Measurements from ENCODE around the gene IGF1R. TPM values are rescaled to one million over a fixed set of nuclear protein-coding genes. Genes with fewer than 3 reads are reported as not detected.

IGF1R gene
- total RNA-seq, 1 donor from 2014 or later: 131 TPM

DNA sequence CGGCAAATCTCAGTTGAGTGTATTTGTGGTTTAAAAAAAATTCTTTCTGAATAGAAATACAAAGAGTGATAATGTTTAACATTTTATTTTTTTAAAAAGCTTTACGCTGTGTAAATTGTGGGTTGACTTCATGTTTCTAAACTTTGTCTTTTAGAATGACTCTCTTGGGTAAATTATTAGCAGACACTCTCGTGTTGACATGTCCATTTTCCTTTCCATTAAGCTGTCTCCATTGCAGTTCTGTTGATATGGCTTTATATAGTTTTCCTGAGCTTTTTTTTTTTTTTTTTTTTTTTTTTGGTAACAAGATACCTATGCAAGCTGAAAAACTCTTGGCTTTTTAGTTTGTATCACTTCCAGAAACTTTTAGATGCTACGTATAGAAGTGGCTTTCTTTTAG lies 92.6 kb downstream of the IGF1R start:
- Mint-ChIP-seq H3K27ac (ENCODE audit: unreplicated experiment) (no peak overlapping the region), H3K9me3 (ENCODE audit: unreplicated experiment) (no peaks in the 10 kb centered on the region), H3K27me3 (ENCODE audit: unreplicated experiment) (peaks cover 14% of the 10 kb centered on the region), H3K4me1 (ENCODE audit: unreplicated experiment) (peaks cover 44% of the 10 kb centered on the region), H3K36me3 (ENCODE audit: low read depth, unreplicated experiment) (no peaks in the 10 kb centered on the region), H3K4me3 (ENCODE audit: unreplicated experiment) (no peak overlapping the region)
- TF ChIP-seq, protein P1, sequence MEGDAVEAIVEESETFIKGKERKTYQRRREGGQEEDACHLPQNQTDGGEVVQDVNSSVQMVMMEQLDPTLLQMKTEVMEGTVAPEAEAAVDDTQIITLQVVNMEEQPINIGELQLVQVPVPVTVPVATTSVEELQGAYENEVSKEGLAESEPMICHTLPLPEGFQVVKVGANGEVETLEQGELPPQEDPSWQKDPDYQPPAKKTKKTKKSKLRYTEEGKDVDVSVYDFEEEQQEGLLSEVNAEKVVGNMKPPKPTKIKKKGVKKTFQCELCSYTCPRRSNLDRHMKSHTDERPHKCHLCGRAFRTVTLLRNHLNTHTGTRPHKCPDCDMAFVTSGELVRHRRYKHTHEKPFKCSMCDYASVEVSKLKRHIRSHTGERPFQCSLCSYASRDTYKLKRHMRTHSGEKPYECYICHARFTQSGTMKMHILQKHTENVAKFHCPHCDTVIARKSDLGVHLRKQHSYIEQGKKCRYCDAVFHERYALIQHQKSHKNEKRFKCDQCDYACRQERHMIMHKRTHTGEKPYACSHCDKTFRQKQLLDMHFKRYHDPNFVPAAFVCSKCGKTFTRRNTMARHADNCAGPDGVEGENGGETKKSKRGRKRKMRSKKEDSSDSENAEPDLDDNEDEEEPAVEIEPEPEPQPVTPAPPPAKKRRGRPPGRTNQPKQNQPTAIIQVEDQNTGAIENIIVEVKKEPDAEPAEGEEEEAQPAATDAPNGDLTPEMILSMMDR (IDR thresholded peaks at IDR 0.05; ENCODE audit: unreplicated experiment): no peak
- no peak for DNase-seq (ENCODE audit: low spot score)

DNA sequence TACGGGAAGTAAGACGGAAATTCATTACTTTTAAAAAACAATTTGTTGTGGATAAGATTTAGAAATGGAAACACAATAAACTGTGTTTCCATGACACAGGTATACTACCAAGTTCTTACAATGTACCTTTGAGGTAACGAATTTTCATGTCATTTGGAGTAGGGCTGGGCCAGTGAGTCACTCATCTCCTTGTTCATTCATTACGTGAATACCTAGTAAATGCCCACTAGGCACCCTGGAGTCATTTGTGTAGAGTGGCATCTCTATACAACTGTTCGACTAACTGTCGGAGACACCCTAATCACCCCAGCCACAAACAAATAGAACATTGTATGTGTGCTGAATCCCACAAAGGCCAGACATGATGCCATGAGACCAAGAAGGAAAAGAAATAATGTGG lies 94.8 kb downstream of the IGF1R start:
- Mint-ChIP-seq H3K4me3 (ENCODE audit: unreplicated experiment) (no peak overlapping the region), H3K27me3 (ENCODE audit: unreplicated experiment) (peaks cover 12% of the 10 kb centered on the region), H3K36me3 (ENCODE audit: low read depth, unreplicated experiment) (no peaks in the 10 kb centered on the region), H3K4me1 (ENCODE audit: unreplicated experiment) (peaks cover 40% of the 10 kb centered on the region), H3K27ac (ENCODE audit: unreplicated experiment) (peak overlapping the region; percentile 32), H3K9me3 (ENCODE audit: unreplicated experiment) (no peaks in the 10 kb centered on the region)
- no peak for DNase-seq (ENCODE audit: low spot score)
- TF ChIP-seq, protein P1 (IDR thresholded peaks at IDR 0.05; ENCODE audit: unreplicated experiment): no peak

DNA sequence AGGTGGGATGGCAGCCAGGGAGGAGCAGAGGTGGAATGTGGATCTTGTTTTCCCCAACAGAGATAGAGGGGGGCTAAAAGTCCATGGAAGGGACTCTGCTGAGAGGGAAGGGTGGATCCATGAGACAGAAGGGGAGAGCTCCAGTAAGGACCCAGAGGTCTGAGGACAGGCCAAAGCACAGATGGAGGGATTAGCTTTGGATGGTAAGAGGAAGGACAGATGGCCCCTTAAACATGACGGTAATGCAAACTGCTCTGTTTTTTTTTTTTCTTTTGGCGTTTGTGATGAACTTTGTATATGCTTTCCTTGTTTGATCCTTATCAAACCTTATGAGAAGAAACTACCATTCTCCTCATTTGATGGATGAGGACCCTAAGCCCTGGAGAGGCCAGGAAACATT lies 96.2 kb downstream of the IGF1R start:
- Mint-ChIP-seq H3K4me1 (ENCODE audit: unreplicated experiment) (peaks cover 29% of the 10 kb centered on the region), H3K9me3 (ENCODE audit: unreplicated experiment) (no peaks in the 10 kb centered on the region), H3K4me3 (ENCODE audit: unreplicated experiment) (no peak overlapping the region), H3K36me3 (ENCODE audit: low read depth, unreplicated experiment) (no peaks in the 10 kb centered on the region), H3K27ac (ENCODE audit: unreplicated experiment) (no peak overlapping the region), H3K27me3 (ENCODE audit: unreplicated experiment) (peaks cover 12% of the 10 kb centered on the region)
- TF ChIP-seq, protein P1 (IDR thresholded peaks at IDR 0.05; ENCODE audit: unreplicated experiment): no peak
- no peak for DNase-seq (ENCODE audit: low spot score)

DNA sequence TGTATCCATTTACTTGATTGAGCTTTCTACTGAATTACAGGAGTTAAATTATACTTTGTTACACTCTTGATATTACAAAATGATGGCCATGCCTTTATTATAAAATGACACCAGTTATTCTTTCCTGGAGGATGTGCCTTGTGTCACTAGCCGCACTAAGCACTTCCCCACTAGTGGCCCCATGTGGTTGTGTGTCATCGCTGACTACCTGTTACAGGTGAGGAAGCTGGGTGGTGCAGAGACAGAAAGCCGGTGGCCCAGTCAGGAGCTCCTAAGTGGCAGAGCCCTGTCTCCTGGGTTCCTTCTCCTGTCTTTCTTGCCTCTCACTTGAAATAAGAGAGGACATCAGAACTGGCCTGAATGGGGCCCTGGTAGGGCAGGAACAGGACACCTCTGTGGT lies 96.8 kb downstream of the IGF1R start:
- no peaks in the 10 kb centered on the region for H3K36me3 Mint-ChIP-seq (ENCODE audit: low read depth, unreplicated experiment)
- H3K9me3 Mint-ChIP-seq (ENCODE audit: unreplicated experiment): no peaks in the 10 kb centered on the region
- no peak for DNase-seq (ENCODE audit: low spot score)
- TF ChIP-seq, protein P1 (IDR thresholded peaks at IDR 0.05; ENCODE audit: unreplicated experiment): no peak
- peaks cover 12% of the 10 kb centered on the region for H3K27me3 Mint-ChIP-seq (ENCODE audit: unreplicated experiment)
- H3K4me3 Mint-ChIP-seq (ENCODE audit: unreplicated experiment): no peak overlapping the region
- H3K4me1 Mint-ChIP-seq (ENCODE audit: unreplicated experiment): peaks cover 29% of the 10 kb centered on the region
- H3K27ac Mint-ChIP-seq (ENCODE audit: unreplicated experiment): no peak overlapping the region

DNA sequence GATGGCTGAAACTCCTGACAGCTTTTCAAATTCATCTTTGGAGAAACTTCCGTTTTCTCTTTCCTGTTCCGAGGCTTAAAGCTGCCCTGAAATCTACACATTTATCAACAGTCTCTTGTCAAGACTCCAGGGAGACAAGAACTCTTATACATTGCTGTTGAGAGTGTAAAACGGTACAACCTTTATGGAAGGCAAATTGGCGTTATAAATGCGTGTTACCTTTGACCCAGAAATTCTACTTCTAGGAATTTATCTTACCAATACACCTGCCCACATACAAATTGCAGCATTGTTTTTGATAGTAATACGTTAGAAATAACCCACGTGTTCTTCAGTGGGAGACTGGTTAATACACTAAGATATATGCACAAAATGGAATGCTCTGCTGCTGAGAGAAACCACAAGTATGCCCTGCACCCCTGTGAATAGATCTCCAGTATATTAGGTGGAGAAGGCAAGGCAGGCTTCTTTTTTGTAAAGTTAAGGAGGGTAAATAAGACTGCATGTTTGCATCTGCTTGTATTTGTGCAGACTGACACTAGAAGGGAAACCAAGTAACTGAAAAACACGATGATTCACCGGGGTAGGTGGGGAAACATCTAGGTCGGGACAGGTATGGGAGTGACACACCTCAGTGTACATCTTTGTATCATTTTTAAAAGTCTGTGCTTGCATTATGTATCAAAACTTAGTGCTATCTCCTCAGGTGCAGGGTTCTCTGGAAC lies 97.5 kb downstream of the IGF1R start:
- Mint-ChIP-seq H3K27ac (ENCODE audit: unreplicated experiment) (no peak overlapping the region), H3K27me3 (ENCODE audit: unreplicated experiment) (peaks cover 12% of the 10 kb centered on the region), H3K9me3 (ENCODE audit: unreplicated experiment) (no peaks in the 10 kb centered on the region), H3K4me1 (ENCODE audit: unreplicated experiment) (peaks cover 29% of the 10 kb centered on the region), H3K4me3 (ENCODE audit: unreplicated experiment) (no peak overlapping the region), H3K36me3 (ENCODE audit: low read depth, unreplicated experiment) (no peaks in the 10 kb centered on the region)
- TF ChIP-seq, protein P1 (IDR thresholded peaks at IDR 0.05; ENCODE audit: unreplicated experiment): no peak
- no peak for DNase-seq (ENCODE audit: low spot score)

Data from endothelial cell (in vitro differentiated cells).